ENCODE measurements around the gene SSC5D.
"Not testable (repeated sequence)": the region's sequence is repeated elsewhere in the genome, so short reads cannot be mapped to it uniquely, and the experiment has no call there.

The SSC5D gene

DNA sequence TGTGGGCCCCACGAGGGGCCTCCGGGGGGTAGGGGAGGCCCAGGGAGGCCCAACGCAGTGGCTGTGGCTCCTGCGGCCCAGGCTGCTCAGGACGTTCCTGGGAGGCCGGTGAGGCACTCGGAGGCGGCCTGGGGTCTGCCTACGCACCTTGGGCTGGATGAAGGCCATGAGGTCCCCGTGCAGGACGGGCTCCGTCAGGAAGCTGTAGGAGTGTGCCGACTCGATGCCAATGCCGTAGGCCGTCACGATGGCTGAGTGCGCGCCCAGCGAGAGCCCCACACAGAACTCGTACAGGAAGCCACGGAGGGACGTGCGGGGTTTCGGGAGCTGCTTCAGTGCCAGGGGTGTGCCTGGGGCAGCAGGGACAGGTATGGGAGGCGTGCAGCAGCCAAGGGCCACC, 42.8 kb downstream of the SSC5D start:
- DNase-seq, result no peak
- no peak overlapping the region for H3K27ac Mint-ChIP-seq
- H3K27me3 Mint-ChIP-seq (ENCODE audit: low read depth, poor library complexity), result no peaks in the 10 kb centered on the region
- TF ChIP-seq, protein P1, sequence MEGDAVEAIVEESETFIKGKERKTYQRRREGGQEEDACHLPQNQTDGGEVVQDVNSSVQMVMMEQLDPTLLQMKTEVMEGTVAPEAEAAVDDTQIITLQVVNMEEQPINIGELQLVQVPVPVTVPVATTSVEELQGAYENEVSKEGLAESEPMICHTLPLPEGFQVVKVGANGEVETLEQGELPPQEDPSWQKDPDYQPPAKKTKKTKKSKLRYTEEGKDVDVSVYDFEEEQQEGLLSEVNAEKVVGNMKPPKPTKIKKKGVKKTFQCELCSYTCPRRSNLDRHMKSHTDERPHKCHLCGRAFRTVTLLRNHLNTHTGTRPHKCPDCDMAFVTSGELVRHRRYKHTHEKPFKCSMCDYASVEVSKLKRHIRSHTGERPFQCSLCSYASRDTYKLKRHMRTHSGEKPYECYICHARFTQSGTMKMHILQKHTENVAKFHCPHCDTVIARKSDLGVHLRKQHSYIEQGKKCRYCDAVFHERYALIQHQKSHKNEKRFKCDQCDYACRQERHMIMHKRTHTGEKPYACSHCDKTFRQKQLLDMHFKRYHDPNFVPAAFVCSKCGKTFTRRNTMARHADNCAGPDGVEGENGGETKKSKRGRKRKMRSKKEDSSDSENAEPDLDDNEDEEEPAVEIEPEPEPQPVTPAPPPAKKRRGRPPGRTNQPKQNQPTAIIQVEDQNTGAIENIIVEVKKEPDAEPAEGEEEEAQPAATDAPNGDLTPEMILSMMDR (IDR thresholded peaks at IDR 0.05), result no peak
- peaks cover 18% of the 10 kb centered on the region for H3K4me1 Mint-ChIP-seq
- H3K4me3 Mint-ChIP-seq, result no peak overlapping the region
- no peaks in the 10 kb centered on the region for H3K36me3 Mint-ChIP-seq (ENCODE audit: low read depth)
- H3K9me3 Mint-ChIP-seq, result no peaks in the 10 kb centered on the region

DNA sequence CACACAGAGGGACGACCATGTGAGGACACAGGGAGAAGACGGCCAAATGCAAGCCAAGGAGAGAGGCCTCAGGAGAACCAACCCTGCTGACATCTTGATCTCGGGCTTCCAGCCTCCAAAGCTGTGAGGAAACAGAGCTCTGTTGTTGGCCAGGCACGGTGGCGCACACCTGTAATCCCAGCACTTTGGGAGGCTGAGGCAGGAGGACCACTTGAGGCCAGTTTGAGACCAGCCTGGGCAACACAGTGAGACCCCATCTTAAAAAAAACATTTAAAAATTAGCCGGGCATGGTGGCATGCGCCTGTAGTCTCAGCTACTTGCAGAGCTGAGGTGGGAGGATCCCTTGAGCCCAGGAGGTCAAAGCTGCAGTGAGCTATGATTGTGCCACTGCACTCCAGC, 46.0 kb downstream of the SSC5D start:
- not testable (repeated sequence) for H3K27me3 Mint-ChIP-seq (ENCODE audit: low read depth, poor library complexity); H3K9me3 Mint-ChIP-seq; H3K27ac Mint-ChIP-seq; DNase-seq; H3K4me3 Mint-ChIP-seq; H3K36me3 Mint-ChIP-seq (ENCODE audit: low read depth)
- peaks cover 39% of the 10 kb centered on the region for H3K4me1 Mint-ChIP-seq

DNA sequence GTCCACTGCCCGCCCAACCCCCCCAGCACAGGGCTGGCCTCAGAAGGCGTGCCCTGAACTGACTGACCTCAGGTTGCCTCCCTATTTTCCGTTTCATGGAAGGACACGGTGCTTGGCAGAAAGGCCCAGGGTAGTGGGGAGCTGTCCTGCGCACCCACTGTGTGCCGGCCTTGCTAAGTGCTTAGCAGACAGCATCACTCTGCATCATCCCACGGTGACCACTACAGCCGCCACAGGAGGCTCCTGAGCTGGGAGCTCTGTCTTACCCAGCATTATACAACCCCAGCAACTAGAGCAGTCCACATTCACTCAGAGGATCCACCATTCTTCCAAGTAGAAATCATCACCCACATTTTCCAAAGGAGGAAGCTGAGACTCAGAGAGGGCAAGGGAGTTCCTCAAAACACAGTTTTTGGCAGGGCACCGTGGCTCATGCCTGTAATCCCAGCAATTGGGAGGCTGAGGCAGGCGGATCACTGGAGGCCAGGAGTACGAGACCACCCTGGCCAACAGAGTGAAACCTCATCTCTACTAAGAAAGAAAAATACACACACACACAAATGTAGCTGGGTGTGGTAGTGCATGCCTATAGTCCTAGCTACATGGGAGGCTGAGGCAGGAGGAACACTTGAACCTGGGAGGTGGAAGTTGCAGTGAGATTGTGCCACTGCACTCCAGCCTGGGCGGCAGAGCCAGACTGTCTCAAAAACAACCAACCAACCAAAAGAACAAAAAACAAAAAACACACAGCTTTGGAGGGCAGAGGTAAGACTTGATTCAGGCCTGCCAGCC, 47.1 kb downstream of the SSC5D start:
- H3K4me3 Mint-ChIP-seq, result peak overlapping the region; percentile 44
- peaks cover 7% of the 10 kb centered on the region for H3K27me3 Mint-ChIP-seq (ENCODE audit: low read depth, poor library complexity)
- peak overlapping the region; percentile 59 for H3K27ac Mint-ChIP-seq
- TF ChIP-seq, protein P1 (IDR thresholded peaks at IDR 0.05), result no peak
- no peaks in the 10 kb centered on the region for H3K9me3 Mint-ChIP-seq
- peaks cover 50% of the 10 kb centered on the region for H3K4me1 Mint-ChIP-seq
- DNase-seq, result no peak
- H3K36me3 Mint-ChIP-seq (ENCODE audit: low read depth), result no peaks in the 10 kb centered on the region

DNA sequence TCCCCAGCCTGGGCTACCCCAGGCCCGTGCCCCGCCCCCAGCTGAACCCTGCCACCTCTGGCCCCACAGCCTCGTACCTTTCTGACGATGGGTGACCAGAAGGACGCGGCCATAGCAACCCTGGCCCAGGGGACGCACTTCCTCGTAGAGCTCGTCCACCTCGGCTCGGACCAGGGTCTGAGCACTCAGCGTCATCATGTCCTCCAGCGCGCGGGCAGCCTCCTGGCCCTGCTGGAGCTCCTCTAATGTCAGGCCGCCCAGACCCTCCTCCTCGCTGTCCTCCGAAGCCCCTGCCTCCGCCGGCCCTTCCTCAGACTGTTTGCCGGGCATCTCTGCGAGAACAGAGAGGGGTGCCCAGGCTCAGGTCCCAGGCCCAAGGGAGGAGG, 47.7 kb downstream of the SSC5D start:
- Mint-ChIP-seq H3K36me3 (ENCODE audit: low read depth) (no peaks in the 10 kb centered on the region), H3K27ac (no peak overlapping the region), H3K4me3 (no peak overlapping the region), H3K9me3 (no peaks in the 10 kb centered on the region), H3K4me1 (peaks cover 55% of the 10 kb centered on the region), H3K27me3 (ENCODE audit: low read depth, poor library complexity) (peaks cover 12% of the 10 kb centered on the region)
- TF ChIP-seq, protein P1 (IDR thresholded peaks at IDR 0.05), result no peak
- no peak for DNase-seq

DNA sequence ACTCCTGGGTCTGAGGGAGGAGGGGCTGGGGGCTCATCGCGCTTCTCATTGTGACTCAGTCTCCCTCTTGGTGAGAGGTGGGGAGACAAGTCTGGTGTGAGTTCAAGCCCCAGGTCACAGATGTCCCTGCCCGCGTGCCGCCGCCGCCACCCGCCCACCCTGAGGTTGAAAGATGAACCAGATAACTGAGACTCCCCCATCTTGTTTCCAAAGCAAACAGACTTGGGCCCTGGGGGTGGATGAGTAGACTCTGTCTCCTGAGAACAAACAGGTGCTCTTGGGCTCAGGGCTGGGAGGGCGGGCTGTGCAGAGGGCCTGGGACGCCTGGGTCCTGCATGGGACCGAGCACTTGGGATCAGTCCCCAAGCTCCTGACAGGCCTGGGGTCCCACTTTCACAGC, 48.1 kb downstream of the SSC5D start:
- H3K27me3 Mint-ChIP-seq (ENCODE audit: low read depth, poor library complexity), result peaks cover 12% of the 10 kb centered on the region
- H3K9me3 Mint-ChIP-seq, result no peaks in the 10 kb centered on the region
- DNase-seq, result no peak
- H3K36me3 Mint-ChIP-seq (ENCODE audit: low read depth), result no peaks in the 10 kb centered on the region
- peaks cover 55% of the 10 kb centered on the region for H3K4me1 Mint-ChIP-seq
- H3K4me3 Mint-ChIP-seq, result no peak overlapping the region
- no peak overlapping the region for H3K27ac Mint-ChIP-seq
- TF ChIP-seq, protein P1 (IDR thresholded peaks at IDR 0.05), result no peak

DNA sequence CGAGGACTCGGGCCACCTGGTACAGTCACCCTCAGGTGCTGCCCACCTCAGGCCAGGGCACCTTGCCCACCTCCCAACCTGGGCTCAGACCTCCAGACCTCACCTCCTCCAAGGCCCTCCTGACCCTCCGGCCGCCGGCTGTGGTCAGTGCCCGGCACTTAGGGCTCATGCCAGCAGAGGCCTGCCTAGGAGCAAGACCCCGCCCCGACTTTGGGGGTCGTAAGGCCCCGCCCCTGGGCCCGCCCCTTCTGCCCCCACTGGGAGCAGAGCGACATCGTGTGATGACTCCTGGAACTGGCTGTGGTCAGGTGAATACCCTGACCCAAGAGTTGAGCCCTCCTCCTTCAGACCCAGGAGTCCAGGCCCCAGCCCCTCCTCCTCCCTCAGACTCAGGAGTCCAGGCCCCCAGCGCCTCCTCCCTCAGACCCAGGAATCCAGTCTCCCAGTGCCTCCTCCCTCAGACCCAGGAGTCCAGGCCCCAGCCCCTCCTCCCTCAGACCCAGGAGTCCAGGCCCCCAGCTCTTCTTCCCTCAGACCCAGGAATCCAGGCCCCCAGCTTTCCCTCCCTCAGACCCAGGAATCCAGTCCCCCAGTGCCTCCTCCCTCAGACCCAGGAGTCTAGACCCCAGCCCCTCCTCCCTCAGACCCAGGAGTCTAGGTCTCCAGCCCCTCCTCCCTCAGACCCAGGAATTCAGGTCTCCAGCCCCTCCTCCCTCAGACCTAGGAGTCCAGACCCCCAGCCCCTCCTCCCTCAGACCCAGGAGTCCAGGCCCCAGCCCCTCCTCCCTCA, 48.9 kb downstream of the SSC5D start, which contains the start of gene SBK2:
Gene SBK2, minus strand, starts transcription at position 183 of the 790 bp plus-strand sequence. CDS start 839 bp downstream, outside the sequence.
- Mint-ChIP-seq H3K4me1 (peaks cover 61% of the 10 kb centered on the region), H3K36me3 (ENCODE audit: low read depth) (no peaks in the 10 kb centered on the region), H3K27me3 (ENCODE audit: low read depth, poor library complexity) (peaks cover 18% of the 10 kb centered on the region), H3K4me3 (peak within 1 kb of the TSS; percentile 47), H3K27ac (peak within 1 kb of the TSS; percentile 48), H3K9me3 (peaks cover 6% of the 10 kb centered on the region)
- TF ChIP-seq, protein P1 (IDR thresholded peaks at IDR 0.05), result peak; percentile 47
- DNase-seq, result peak; percentile 84

Data from nephron progenitor cell (in vitro differentiated cells).